HG02973 (cell line): ENCODE measurements around the gene MTTP.

Experiments used
- ATAC-seq: cut with Tn5 transposase; IDR thresholded peaks from one replicate; pipeline ENCODE4 v1.9.1; 2021; ENCODE audit warnings: moderate library complexity; ENCODE audit not compliant: unreplicated experiment

Gene MTTP

GRCh38 chr4:99665983-99666382 lies 91.4 kb downstream of the MTTP start:
- ATAC-seq = no peak

GRCh38 chr4:99668472-99668871 lies 93.8 kb downstream of the MTTP start:
- no peak for ATAC-seq

- ATAC-seq = no peak
Observed at GRCh38 chr4:99669084-99669483, 94.5 kb downstream of the MTTP start.

- ATAC-seq = no peak
Observed at GRCh38 chr4:99670409-99671073, 95.9 kb downstream of the MTTP start.
